GM19438 (cell line): Measurements from ENCODE around the gene NECTIN3.

Experiments
- ATAC-seq: cut with Tn5 transposase; IDR thresholded peaks from one replicate; pipeline ENCODE4 v1.9.1; 2021; ENCODE audit warnings: low read depth; ENCODE audit not compliant: unreplicated experiment

NECTIN3 gene

GRCh38 chr3:111197485-111197884, 125.9 kb downstream of the NECTIN3 start:
- no peak for ATAC-seq

- ATAC-seq: no peak
These were observed 128.4 kb downstream of the NECTIN3 start for GRCh38 chr3:111200027-111200426.

GRCh38 chr3:111210003-111210711, 138.5 kb downstream of the NECTIN3 start:
- no peak for ATAC-seq

- ATAC-seq: no peak
These were observed 139.4 kb downstream of the NECTIN3 start for GRCh38 chr3:111210866-111211564.

- ATAC-seq: no peak
These were observed 140.9 kb downstream of the NECTIN3 start for GRCh38 chr3:111212511-111212910.

- no peak for ATAC-seq
These were observed 143.9 kb downstream of the NECTIN3 start for GRCh38 chr3:111215481-111215880.

GRCh38 chr3:111218615-111219014, 147.0 kb downstream of the NECTIN3 start:
- ATAC-seq: no peak

- no peak for ATAC-seq
These were observed 155.6 kb downstream of the NECTIN3 start for GRCh38 chr3:111227216-111227615.

GRCh38 chr3:111229301-111229700, 157.7 kb downstream of the NECTIN3 start:
- no peak for ATAC-seq

- no peak for ATAC-seq
These were observed 165.5 kb downstream of the NECTIN3 start for GRCh38 chr3:111236836-111237713.

- ATAC-seq: no peak
These were observed 166.3 kb downstream of the NECTIN3 start for GRCh38 chr3:111237946-111238345.

- peak; percentile 99 for ATAC-seq
These were observed 167.3 kb downstream of the NECTIN3 start for GRCh38 chr3:111238885-111239284.

- no peak for ATAC-seq
These were observed 170.3 kb downstream of the NECTIN3 start for GRCh38 chr3:111241960-111242359.
